Neural crest cell (in vitro differentiated cells): Measurements from ENCODE around the gene SPHK1. TPM values are rescaled to one million over a fixed set of nuclear protein-coding genes. Genes with fewer than 3 reads are reported as not detected.

Source experiments
- DNase-seq: peaks from one replicate; pipeline ENCODE4 v3.0.0; 2021; ENCODE audit warnings: low read depth, mixed read lengths, low spot score
- H3K27ac Mint-ChIP-seq: one replicate; pipeline ENCODE4 v1.8.0; 2021; ENCODE audit warnings: mild to moderate bottlenecking, mixed read lengths; ENCODE audit not compliant: unreplicated experiment
- H3K27me3 Mint-ChIP-seq: 2 replicates; pipeline ENCODE4 v1.8.0; 2021; ENCODE audit warnings: low read depth, mild to moderate bottlenecking, mixed read lengths
- H3K36me3 Mint-ChIP-seq: 2 replicates; pipeline ENCODE4 v1.8.0; 2021; ENCODE audit warnings: low read depth, mild to moderate bottlenecking, mixed read lengths
- H3K4me1 Mint-ChIP-seq: 2 replicates; pipeline ENCODE4 v1.8.0; 2021; ENCODE audit warnings: mixed read lengths
- H3K4me3 Mint-ChIP-seq: one replicate; pipeline ENCODE4 v1.8.0; 2021; ENCODE audit warnings: mild to moderate bottlenecking, mixed read lengths
- H3K9me3 Mint-ChIP-seq: 2 replicates; pipeline ENCODE4 v1.8.0; 2021; ENCODE audit warnings: mixed read lengths
- CTCF ChIP-seq: fragments of 200-600 bp; sonication (generic); conservative IDR thresholded peaks from 2 replicates; pipeline ENCODE4 v1.5.0; 2021; ENCODE audit warnings: antibody characterized with exemption, mild to moderate bottlenecking
- total RNA-seq: library from RNA; stranded (reverse); gene quantifications from 2 replicates; pipeline ENCODE4 v1.2.1, GENCODE V29; 2021

SPHK1 gene
- total RNA-seq, 1 donor from 2014 or later: 21.1 TPM

DNA sequence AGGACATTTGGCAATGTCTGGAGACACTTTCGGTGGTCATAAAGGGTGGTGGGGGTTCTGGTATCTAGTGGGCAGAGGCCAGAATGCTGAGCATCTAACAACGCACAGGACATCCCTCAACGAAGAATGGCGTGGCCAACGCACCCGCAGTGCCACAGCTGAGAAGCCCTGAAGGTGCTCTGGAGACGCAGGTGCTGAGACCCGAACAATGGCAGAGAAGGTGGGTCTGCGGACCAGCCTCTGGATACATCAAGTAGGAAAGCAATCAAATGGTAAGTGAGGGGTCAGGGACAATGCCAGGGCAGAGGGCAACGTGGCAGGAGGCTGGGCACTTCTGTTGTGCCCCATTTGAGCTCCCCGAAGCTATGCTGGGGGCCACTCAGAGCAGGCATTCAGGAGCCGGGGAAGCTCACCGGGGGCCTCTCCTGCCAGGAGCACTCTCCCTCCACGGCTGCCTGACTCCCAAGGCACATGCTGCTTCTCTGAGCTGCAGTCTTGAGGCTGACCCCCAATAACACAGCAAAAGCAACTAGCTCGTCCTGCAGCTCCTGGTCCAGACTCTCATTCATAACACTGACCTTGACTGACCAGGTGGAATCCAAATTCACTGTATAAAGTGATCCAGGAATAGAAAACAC, 26.0 kb downstream of the SPHK1 start:
- Mint-ChIP-seq H3K4me3 (no peak overlapping the region), H3K27me3 (no peaks in the 10 kb centered on the region), H3K27ac (no peak overlapping the region), H3K9me3 (no peaks in the 10 kb centered on the region), H3K36me3 (no peaks in the 10 kb centered on the region), H3K4me1 (peaks cover 29% of the 10 kb centered on the region)
- TF ChIP-seq CTCF: no peak
- no peak for DNase-seq

DNA sequence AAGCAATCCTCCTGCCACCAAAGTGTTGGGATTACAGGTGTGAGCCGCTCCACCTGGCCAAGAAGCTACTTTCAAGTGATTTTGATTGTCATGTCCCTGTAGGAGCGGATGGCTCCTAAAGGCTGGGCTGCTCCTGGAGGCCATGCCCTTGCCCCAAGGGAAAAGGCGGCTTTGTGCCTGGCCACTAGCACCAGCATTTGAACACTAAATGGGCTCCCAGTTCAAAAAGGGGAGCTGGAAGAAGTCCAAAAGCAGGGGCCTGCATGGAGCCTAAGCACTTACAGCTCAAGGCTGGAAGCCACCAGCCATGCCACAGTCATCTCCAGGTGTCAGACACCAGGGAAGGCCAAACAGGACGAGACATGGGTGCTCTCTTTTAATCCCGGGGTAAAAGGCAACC, 26.8 kb downstream of the SPHK1 start:
- DNase-seq: no peak
- Mint-ChIP-seq H3K36me3 (no peaks in the 10 kb centered on the region), H3K27ac (no peak overlapping the region), H3K9me3 (no peaks in the 10 kb centered on the region), H3K4me1 (peaks cover 29% of the 10 kb centered on the region), H3K4me3 (no peak overlapping the region), H3K27me3 (no peaks in the 10 kb centered on the region)
- TF ChIP-seq CTCF: no peak

GRCh38 chr17:76414334-76415295, 30.2 kb downstream of the SPHK1 start:
- TF ChIP-seq CTCF: no peak
- peak overlapping the region; percentile 86 for H3K27ac Mint-ChIP-seq
- no peaks in the 10 kb centered on the region for H3K9me3 Mint-ChIP-seq
- peaks cover 32% of the 10 kb centered on the region for H3K4me1 Mint-ChIP-seq
- no peaks in the 10 kb centered on the region for H3K27me3 Mint-ChIP-seq
- no peak for DNase-seq
- peaks cover 3% of the 10 kb centered on the region for H3K36me3 Mint-ChIP-seq
- peak overlapping the region; percentile 38 for H3K4me3 Mint-ChIP-seq

- no peak overlapping the region for H3K27ac Mint-ChIP-seq
- H3K27me3 Mint-ChIP-seq: no peaks in the 10 kb centered on the region
- no peak for TF ChIP-seq CTCF
- H3K4me3 Mint-ChIP-seq: no peak overlapping the region
- no peak for DNase-seq
- peaks cover 3% of the 10 kb centered on the region for H3K36me3 Mint-ChIP-seq
- H3K4me1 Mint-ChIP-seq: peaks cover 43% of the 10 kb centered on the region
- H3K9me3 Mint-ChIP-seq: no peaks in the 10 kb centered on the region
Observed at GRCh38 chr17:76415786-76416185, 31.4 kb downstream of the SPHK1 start.

DNA sequence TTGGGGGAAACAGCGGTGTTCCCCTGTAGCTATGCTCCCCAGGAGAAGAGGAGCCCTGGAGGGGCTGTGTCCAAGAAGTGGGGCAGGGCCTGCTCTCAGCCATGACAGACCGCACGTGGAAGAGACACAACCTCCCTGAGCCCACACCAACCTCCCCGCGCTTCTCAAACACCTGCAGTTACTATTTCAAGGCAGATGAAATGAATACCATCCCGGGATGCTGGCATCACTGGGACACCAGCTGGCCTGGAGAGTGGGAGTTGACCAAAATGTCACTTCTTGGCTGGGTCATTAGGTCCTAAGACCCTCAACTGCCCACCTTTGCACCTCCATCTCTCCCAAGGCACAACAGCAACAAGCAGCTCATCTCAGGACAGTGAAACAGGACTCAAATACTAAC, 32.0 kb downstream of the SPHK1 start:
- H3K9me3 Mint-ChIP-seq: no peaks in the 10 kb centered on the region
- DNase-seq: no peak
- H3K4me1 Mint-ChIP-seq: peaks cover 46% of the 10 kb centered on the region
- no peaks in the 10 kb centered on the region for H3K27me3 Mint-ChIP-seq
- H3K27ac Mint-ChIP-seq: no peak overlapping the region
- peaks cover 3% of the 10 kb centered on the region for H3K36me3 Mint-ChIP-seq
- H3K4me3 Mint-ChIP-seq: no peak overlapping the region
- no peak for TF ChIP-seq CTCF
